ELR (cell line): ENCODE data around the gene PCK1.
"Not testable (repeated sequence)": the region's sequence is repeated elsewhere in the genome, so short reads cannot be mapped to it uniquely, and the experiment has no call there.

Experiments used
- DNase-seq: peaks from one replicate; pipeline ENCODE4 v3.0.0-alpha.2; 2015; ENCODE audit warnings: low read depth

The PCK1 gene

DNA sequence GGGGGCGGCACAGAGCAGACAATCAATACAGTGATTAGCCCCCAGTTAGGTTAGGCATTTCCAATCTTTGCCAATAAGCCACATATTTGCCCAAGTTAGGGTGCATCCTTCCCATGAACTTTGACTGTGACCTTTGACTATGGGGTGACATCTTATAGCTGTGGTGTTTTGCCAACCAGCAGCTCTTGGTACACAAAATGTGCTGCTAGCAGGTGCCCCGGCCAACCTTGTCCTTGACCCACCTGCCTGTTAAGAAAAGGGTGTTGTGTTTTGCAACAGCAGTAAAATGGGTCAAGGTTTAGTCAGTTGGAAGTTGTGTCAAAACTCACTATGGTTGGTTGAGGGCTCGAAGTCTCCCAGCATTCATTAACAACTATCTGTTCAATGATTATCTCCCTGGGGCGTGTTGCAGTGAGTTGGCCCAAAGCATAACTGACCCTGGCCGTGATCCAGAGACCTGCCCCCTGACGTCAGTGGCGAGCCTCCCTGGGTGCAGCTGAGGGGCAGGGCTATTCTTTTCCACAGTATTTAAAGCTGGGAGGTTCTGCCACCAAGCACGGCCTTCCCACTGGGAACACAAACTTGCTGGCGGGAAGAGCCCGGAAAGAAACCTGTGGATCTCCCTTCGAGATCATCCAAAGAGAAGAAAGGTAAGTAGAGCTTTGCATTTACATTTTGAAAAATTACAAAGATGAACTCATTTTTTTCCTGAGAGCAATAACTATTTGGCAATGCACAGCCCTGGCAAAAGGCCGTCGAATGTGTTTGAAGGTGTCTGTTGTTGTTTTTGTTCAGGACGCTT is at the start of gene PCK1:
Gene PCK1, plus strand, starts transcription at position 557 of the 802 bp plus-strand sequence. CDS start 302 bp downstream, outside the sequence.
- DNase-seq = peak; percentile 7

DNA sequence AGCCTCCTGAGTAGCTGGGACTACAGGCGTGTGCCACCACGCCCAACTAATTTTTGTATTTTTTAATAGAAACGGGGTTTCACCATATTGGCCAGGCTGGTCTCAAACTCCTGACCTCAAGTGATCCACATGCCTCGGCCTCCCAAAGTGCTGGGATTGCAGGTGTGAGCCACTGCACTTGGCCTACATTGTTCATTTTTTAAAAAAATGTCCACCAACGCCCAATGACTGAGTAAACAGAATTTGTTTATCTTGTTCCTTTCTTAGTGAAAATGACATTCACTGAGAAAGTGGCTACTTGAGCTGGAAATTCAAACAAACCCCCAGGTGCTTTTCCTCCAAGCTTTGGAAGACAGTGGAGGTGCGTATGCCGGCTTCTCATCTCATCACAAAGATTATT is 49.2 kb upstream of the PCK1 start:
- DNase-seq = not testable (repeated sequence)

DNA sequence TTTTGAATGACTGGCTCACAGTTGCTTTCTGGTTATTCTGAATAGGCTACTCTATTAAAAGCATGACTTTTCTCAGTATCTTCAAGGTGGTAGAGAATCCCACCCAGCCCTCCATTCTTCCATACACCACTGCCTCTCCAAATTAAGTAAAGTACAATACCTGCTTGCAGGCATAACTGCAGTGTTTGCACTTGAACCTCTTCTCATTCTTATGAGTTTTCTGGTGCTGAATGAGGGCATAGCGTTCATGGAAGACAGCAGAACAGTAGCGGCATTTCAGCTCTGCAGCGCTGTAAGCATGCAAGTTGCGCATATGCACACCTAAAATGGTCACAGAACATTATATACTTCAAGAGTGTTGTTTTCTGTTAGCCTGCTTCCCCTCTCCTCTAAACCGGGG is 48.5 kb upstream of the PCK1 start:
- no peak for DNase-seq

DNA sequence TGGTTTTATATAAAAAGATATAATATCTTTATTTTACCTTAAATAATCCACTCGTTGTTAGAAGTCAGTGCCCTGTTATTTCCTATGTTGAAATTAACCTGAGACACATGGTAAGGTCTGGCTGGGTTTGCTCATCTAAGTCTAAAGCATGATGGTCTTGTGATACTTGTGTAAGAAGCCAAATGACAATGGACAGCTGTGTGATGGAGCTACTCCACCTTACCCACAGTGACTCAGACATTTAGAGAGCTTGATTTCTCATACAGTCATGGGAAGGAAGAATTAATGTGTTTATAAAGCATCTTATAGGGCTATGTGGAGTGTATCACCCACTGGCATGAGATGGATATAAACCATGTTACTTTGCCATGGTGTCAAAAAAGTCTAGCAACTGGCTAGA is 47.7 kb upstream of the PCK1 start:
- DNase-seq = peak; percentile 61

DNA sequence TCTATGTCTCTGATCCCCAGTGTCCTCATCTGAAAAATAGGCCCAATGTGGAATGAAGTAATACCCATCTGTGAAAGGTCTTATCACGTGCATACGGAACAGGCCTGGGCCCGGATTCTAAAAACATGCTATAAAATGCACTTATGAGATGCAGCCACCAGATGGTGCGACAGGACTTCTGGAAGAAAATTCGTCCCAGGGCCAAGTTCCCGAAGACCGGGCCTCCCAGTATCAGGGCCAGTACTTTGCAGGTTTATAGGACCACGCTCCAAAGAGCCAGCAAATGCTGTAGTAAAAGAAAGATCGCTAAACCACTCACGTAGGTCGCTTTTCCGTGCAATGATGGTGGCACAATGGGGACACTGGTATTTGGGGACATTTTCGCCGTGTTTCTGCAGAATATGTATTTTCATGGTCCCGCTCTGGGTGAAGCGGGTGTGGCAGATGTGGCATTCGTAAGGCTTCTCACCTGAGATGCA is 46.6 kb upstream of the PCK1 start:
- peak; percentile 82 for DNase-seq

DNA sequence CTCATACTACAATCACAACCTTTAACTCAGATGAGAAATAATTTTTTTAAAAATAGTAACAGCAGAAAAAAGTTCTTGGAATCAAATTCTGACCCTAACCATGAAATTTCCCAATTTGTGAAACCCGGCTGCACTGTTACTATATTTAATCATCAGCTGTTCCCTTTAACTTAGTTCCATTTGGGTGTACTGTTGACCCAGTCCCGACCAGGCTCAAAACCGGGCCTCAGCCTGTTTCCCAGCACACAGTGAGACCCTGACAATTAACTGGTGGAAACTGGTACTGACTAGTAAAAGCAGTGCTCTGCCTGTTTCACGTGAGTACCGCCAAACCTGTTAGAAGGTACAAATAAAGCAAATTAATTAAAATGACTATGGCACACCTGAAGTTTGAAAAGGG is 43.0 kb upstream of the PCK1 start:
- no peak for DNase-seq

DNA sequence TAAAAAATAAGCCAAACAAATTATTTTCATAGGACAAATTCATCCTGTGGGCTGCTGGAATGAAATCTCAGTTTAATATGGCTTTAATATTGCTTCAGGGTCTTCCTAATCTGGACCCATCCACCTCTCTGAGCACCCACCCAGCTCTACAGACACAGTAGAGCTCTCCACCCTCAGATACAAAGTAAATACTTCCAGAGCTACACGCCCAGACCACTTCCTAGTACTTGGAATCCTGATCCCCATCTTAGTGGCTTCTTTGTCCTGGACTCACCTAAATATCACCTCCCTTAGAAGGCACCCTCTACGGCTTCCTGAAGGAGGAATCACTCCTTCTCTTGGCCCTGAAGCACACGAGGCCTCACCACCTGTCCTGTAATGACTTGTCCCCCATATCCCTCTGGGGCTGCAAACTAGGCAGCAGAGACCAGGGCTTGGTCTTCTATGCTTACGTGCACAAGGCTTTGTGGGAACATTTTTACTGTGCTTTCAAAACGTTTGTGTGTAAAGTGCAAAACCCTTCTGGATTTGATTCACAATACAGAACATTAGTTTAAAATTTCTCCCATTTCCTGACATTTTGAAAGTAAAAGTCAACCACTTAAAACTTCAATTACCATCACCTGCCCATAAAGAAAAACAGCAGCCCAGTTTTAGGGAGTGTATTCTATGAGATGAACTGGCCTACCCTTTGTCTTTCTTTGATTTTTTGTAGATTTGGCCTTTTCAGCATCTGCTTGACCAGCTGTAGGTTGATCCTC is 38.4 kb upstream of the PCK1 start:
- no peak for DNase-seq

DNA sequence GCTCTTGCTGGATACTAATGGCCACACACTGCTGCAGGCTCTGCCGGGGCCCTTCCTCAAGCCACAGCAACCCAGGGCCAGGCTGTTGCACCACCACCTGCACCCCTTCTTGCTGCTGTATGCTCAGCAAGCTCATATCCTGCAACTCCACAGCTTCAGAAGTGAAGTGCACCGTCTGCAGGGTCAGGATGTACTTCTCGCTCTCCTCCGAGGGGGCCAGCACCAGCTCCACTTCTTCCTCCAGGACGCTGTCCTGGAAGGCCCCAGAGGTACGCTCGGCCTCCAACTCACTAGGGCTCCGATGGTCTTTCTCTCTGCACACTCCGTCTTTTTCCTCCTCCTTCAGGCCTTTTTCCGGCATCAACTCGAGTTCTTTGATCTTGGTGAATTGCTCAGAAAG is 37.1 kb upstream of the PCK1 start:
- DNase-seq = no peak

DNA sequence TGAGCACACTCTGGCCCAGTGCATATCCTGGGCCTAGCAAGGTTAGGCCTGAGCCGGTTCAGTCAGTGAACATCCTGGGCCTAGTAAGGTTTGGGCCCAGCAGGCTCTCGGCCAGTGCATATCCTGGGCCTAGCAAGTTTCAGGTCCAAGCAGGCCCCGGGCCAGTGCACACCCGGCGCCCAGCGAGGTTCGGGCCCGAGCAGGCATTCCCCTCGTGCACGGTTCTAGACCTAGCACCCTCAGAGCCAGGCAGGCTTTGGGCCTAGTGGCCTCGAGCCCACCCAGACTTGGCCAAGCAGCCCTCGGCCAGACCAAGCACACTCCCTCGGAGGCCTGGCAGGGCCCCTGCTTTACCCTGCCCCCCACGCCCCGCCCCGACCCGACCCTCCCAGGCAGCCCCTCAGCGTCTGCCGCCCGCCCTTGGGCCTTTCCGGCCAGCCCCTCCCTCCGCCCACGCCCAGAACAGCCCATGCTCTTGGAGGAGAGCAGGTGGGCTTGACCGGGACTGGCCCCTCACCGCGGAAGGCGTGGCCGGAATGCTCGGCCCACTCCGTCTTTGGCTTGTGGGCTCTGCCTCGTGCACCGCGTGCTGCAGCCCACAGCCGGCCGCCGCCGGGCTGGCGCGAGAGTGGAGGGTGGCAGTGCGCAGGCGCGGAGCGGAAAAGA is 36.3 kb upstream of the PCK1 start, which contains the start of gene CTCFL:
Gene CTCFL, minus strand, starts transcription at position 630 of the 666 bp plus-strand sequence. CDS start 935 bp downstream, outside the sequence.
- no peak for DNase-seq

DNA sequence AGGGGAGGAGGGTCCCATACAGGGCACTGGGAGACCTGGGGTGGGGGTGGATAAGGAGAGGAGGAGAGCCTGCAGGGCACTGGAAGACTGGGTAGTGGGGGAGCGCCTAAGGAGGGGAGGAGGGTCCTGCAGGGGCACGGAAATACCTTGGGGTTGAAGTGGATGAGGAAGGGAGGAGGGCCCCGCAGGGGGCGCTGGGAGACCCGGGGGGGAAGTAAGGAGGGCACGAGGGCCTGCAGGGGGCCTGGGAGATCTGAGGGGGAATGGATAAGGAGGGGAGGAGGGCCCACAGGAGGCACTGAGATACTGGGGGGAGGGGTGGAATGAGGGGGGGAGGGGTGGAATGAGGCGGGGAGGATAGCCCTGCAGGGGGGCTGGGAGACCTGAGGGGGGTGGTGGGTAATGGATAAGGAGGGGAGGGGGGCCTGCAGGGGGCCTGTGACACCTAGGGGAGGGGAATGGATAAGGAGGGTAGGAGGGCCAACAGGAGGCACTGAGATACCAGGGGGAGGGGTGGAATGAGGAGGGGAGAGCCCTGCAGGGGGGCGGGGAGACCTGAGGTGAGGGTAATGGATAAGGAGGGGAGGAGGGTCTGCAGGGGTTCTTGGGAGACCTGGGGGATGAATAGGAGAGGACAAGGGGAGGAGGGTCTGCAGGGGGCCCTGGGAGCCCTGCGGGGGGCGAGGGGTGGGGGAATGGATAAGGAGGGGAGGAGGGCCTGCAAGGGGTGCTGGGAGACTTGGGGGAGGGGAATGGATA is 35.4 kb upstream of the PCK1 start:
- no peak for DNase-seq

DNA sequence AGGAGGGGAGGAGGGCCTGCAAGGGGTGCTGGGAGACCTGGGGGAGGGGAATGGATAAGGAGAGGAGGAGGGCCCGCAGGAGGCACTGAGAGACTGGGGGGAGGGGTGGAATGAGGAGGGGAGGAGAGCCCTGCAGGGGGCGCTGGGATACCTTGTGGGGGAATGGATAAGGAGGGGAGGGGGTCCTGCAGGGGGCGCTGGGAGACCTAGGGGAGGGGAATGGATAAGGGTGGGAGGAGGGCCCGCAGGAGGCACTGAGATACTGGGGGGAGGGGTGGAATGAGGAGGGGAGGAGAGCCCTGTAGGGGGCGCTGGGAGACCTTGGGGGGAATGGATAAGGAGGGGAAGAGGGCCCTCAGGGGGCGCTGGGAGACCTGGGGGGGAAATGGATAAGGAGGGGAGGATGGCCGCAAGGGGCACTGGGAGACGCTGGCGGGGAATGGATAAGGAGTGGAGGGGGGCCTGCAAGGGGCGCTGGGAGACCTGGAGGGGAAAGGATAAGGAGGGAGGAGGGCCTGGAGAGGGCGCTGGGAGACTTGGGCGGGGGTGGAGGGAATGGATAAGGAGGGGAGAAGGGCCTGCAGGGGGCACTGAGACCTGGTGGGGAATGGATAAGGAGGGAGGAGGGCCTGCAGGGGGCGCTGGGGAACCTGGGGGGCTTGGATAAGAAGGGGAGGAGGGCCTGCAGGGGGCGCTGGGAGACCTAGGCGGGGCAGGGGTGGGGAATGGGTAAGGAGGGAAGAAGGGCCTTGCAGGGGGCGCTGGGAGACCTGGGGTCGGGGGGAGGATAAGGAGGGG is 34.6 kb upstream of the PCK1 start:
- DNase-seq = peak; percentile 28

DNA sequence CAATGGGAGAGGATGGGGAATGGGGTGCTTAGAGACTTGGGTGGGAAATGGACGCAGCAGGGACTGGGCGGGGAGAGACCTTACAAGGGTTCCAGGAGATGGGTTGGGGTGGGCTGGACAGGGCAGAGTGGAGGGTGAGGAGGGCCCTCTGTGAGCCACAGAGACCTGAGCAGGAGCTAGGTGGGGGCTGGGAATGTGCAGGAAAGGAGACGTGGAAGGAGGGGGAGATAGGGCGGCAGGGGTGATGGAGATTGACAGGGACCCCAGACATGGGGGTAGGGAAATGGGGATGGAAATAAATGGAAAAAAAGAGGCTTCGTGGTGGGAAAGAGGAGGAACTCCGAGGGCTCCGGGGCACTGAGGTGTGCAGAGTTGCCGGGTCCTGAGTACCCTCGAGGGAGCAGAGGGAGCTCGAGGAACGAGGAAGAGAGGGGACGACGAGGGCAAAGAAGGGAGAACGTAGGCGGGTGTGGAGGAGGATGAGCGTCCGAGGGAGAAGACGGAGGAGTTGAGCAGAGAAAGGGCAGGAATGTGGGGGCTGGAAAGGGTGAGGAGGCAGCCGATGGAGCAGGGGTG is 33.9 kb upstream of the PCK1 start:
- no peak for DNase-seq

DNA sequence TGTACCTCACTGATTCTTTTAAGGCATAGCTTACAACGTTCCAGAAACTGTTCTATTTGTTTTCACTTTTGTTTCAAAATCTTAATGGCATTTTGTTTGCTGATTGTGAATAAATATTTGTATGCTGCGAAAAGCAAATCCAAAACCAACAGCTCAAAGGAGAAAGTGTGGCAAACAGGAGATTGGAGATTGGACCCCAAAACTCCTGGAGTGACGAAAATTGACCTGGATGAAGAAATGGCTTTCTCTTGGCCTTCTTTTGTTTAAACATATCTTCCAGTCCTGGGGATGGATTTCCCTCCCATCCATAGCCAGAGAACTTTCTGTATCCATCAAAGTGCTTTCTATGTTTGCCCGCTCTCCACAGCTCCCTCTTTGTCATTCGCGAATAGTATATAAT is 33.2 kb upstream of the PCK1 start:
- DNase-seq = no peak

DNA sequence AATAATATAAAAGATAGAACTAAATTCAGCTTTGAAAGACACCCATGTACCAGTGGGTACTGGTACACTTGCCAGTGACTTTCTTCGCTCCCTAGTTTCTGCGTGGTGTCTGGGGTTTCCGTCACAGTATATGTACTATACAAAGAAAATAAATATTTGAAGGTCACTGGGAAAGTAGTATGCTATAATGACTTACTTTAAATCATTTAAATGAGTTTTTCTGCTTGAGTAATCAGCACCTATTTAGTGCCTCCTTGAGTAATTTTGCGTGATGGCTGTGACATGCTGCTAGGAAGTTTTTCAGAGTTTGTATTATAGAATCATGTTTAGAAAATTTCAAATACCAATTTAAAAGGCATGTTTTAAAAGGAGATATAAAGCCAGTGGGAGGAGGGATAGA is 32.8 kb upstream of the PCK1 start:
- no peak for DNase-seq

DNA sequence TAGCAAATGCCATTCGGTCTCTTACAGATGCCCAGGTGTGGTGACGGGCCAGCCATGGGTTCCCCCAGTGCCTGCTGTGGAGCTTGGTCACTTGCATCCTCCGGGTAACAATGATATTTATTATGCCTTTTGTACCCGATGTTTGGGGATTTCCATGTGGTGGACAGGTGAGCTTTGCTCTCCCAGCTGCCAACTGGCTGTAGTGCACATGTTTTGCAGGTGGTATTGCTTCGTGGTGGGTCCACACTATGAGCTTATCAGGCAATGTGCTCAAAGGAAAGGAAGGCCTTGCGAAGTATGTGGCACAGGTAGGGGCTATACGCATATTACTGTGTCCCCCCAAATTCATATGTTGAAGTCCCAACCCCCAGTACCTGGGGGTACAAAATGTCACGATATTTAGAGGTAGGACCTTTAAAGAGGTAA is 31.7 kb upstream of the PCK1 start:
- no peak for DNase-seq

DNA sequence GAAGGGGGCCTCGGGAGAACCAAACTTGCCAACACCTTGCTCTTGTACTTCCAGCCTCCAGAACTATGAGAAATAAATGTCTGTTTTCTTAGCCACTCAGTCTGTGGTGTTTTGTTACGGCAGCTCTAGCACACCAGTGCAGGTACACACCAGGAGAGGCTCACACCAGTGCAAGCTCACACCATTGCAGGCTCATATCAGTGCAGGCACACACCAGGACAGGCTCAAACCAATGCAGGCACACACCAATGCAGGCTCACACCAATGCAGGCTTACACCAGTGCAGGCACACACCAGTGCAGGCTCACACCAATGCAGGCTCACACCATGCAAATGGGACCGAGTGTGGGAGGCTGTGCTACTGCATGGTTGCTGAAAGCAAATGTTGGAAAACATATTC is 31.1 kb upstream of the PCK1 start:
- DNase-seq = no peak

DNA sequence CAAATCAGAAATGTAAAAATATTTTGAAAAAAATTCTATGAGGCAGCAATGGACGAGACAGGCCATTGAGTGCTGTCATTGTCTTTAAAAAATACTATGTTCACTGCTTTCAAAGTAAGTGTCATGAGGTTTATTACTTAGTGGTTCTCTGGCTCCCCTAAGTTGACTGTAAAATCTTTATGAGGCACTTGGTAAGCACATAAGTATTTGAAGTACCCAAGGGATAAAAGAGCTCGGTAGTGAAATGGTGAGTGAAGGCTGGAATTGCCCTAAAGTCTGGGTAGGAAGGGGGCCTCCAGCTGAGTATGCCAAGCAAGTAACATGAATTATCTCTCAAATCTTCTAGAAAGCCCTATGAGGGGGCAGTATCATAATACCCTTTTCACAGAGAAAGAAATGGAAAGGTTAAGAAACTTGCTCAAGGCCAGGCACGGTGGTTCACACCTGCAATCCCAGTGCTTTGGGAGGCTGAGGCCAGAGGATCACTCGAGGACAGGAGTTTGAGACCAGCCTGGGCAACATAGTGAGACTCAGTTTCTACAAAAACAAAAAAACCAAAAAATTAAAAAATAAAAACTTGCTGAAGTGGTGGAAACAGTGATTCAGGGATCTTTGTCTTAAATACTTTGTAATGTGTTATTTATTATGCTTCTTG is 30.5 kb upstream of the PCK1 start:
- no peak for DNase-seq

DNA sequence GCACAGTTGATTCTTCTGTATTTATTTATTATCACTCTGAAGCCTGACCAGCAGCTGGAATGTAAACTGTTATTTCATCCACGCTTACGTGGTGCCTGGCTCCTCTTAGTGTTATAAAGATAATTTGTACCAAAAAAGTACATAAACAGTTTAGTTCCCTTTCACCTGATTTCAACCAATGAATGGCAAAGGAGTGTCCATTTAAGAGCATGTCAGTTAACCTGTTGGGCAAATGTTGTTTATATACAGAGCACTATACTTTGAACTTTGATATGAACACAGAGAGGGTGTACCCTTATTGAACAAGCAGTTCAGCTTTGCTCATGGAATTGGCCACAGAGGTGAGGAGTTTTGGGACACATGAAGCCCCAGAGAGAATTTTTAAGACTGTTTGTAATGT is 28.8 kb upstream of the PCK1 start:
- DNase-seq = no peak

DNA sequence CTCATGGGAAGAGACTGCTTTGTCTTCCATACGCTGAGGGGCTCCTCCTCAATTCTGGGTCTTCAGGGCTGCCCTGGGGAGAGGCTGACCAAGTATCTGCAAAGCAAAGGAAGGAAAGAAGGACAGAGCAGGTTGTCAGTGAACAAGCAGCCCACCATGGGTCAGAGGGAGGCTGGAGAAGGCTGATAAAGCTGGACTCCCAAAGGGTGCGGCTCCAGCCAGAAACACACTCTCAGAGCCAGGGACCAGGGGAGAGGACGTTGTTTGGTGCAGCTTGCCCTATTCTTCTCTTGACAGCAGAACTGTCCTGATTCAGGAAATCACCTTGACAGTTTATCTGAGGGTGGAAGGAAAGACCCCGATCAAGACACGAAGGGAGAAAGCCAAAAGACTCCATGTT is 25.6 kb upstream of the PCK1 start:
- no peak for DNase-seq

DNA sequence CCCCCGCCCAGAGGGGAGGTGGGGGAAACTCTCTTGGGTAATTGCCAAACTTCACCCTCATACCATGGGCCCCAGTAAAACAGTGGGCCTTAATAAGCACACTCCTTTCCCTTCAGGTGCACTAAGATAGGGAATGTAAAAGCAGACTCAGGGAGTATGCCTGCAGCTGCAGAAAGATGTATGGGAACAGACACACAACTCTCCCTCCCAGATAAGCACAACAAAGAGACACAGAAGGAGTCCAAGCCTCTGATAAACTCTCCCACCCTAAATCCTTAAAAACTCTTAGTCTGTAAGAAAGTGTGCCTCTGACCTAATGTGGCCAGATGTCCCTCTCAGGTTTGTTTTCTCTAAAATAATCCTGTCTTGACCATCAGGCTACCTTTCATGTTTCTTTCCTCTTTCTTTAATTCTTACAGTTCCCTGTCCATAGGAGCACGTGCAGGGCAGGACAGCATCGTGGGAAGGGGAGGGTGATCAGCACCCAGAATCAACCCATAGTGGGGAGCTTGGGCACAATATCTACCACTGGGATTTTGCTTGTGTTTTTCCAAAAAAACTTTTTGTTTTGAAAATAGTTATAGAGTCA is 24.7 kb upstream of the PCK1 start:
- no peak for DNase-seq
